H1 (cell line): ENCODE measurements around the gene RASL10A. TPM values are rescaled to one million over a fixed set of nuclear protein-coding genes. Genes with fewer than 3 reads are reported as not detected.

Source experiments
- CTCF ChIA-PET: fragments of 300-600 bp; sonication (Branson Sonifier 250); formaldehyde crosslinking; loops from one replicate; lab custom pipeline; 2021; ENCODE audit not compliant: partially characterized antibody; lab: Charles Lee
- POLR2A ChIA-PET: fragments of 300-600 bp; sonication (Branson Sonifier 250); formaldehyde crosslinking; loops from one replicate; lab custom pipeline; 2021; ENCODE audit warnings: inconsistent platforms; ENCODE audit not compliant: partially characterized antibody; lab: Charles Lee
- DNase-seq, 2 experiments: peaks; one replicate each; pipeline versions ENCODE4 v3.0.0 to v3.0.0-alpha.2; 2010 to 2022; ENCODE audit warnings: low spot score in 2 of 2, low read depth in 1 of 2, mixed read lengths in 1 of 2
- FAIRE-seq: peaks from 2 replicates; lab custom pipeline; 2011; peaks lifted over from hg19 to GRCh38; lab: Jason Lieb, UNC
- H2AFZ ChIP-seq: 2 replicates; pipeline ENCODE4 v1.8.1; 2012; ENCODE audit warnings: low read length, inconsistent platforms
- H2AK5ac ChIP-seq: 2 replicates; pipeline ENCODE4 v1.6.1; 2013; ENCODE audit warnings: low read depth, low read length
- H2BK120ac ChIP-seq: replicated peaks from 2 replicates; pipeline ENCODE3; 2013; ENCODE audit warnings: low read depth, low read length, inconsistent platforms
- H2BK12ac ChIP-seq: 2 replicates; pipeline ENCODE4 v1.6.1; 2013; ENCODE audit warnings: low read depth, low read length
- H2BK15ac ChIP-seq: 2 replicates; pipeline ENCODE4 v1.6.1; 2013; ENCODE audit warnings: low read length
- H2BK20ac ChIP-seq: 2 replicates; pipeline ENCODE4 v1.6.1; 2013; ENCODE audit warnings: low read length
- H2BK5ac ChIP-seq: 2 replicates; pipeline ENCODE4 v1.6.1; 2013; ENCODE audit warnings: low read depth, low read length
- H3K14ac ChIP-seq: 2 replicates; pipeline ENCODE4 v1.6.1; 2013; ENCODE audit warnings: inconsistent platforms; ENCODE audit not compliant: insufficient read length
- H3K18ac ChIP-seq: 2 replicates; pipeline ENCODE4 v1.6.1; 2013; ENCODE audit warnings: low read length; ENCODE audit errors: extremely low read depth
- H3K23ac ChIP-seq: 2 replicates; pipeline ENCODE4 v1.6.1; 2013; ENCODE audit warnings: inconsistent platforms; ENCODE audit not compliant: insufficient read length
- H3K23me2 ChIP-seq: 2 replicates; pipeline ENCODE4 v1.6.1; 2013; ENCODE audit warnings: low read depth, low read length
- H3K27ac ChIP-seq: 2 replicates; pipeline ENCODE4 v1.6.1; 2011; ENCODE audit warnings: low read depth, low read length, inconsistent platforms
- H3K27me3 ChIP-seq, 4 experiments: replicated peaks in 1 of 4; 1 replicate in 1 of 4; 2 replicates in 3 of 4; pipeline versions ENCODE4 v1.6.1 to v1.8.1; 2011 to 2013; ENCODE audit warnings: low read length in 3 of 4, mild to moderate bottlenecking in 3 of 4, inconsistent platforms in 2 of 4, mixed read lengths in 2 of 4, moderate library complexity in 1 of 4; ENCODE audit not compliant: control insufficient read depth in 3 of 4, insufficient read depth in 3 of 4; ENCODE audit errors: extremely low read depth in 1 of 4
- H3K36me3 ChIP-seq, 4 experiments: 2 replicates each; pipeline versions ENCODE4 v1.6.1 to v1.8.1; 2011 to 2013; ENCODE audit warnings: mild to moderate bottlenecking in 4 of 4, low read length in 3 of 4, moderate library complexity in 2 of 4, control low read depth in 1 of 4, inconsistent platforms in 1 of 4; ENCODE audit not compliant: insufficient read depth in 4 of 4, control insufficient read depth in 2 of 4
- H3K4ac ChIP-seq: replicated peaks from 2 replicates; pipeline ENCODE3; 2013; ENCODE audit warnings: low read length, low read depth, mixed read lengths, inconsistent platforms; ENCODE audit not compliant: insufficient read length
- H3K4me1 ChIP-seq, 4 experiments: replicated peaks in 1 of 4; 1 replicate in 1 of 4; 2 replicates in 3 of 4; pipeline versions ENCODE4 v1.6.1 to v1.8.1; 2011 to 2013; ENCODE audit warnings: low read length in 3 of 4, inconsistent platforms in 2 of 4, mixed read lengths in 1 of 4; ENCODE audit not compliant: insufficient read depth in 4 of 4, control insufficient read depth in 3 of 4
- H3K4me2 ChIP-seq, 2 experiments: 2 replicates each; pipeline versions ENCODE4 v1.6.1 to v1.8.1; 2011 to 2013; ENCODE audit warnings: low read depth in 2 of 2, low read length in 2 of 2, control low read depth in 1 of 2, inconsistent platforms in 1 of 2, mild to moderate bottlenecking in 1 of 2; ENCODE audit not compliant: insufficient read depth in 1 of 2
- H3K4me3 ChIP-seq, 4 experiments: fragments of 200-600, 300-600 bp in 1 of 4; sonication (generic), shearing (Covaris generic), sonication (Bioruptor Twin) in 1 of 4; 2 replicates each; pipeline versions ENCODE4 v1.5.1 to v1.8.1; 2011 to 2016; ENCODE audit warnings: low read length in 4 of 4, low read depth in 3 of 4, control low read depth in 2 of 4, inconsistent platforms in 2 of 4, mild to moderate bottlenecking in 2 of 4, mixed read lengths in 1 of 4, moderate library complexity in 1 of 4; ENCODE audit not compliant: insufficient read depth in 2 of 4; ENCODE audit errors: extremely low read depth in 1 of 4
- H3K56ac ChIP-seq: replicated peaks from 2 replicates; pipeline ENCODE3; 2013; ENCODE audit warnings: low read depth, mild to moderate bottlenecking, mixed read lengths, low read length, inconsistent platforms; ENCODE audit not compliant: insufficient read length
- H3K79me1 ChIP-seq: 2 replicates; pipeline ENCODE4 v1.6.1; 2013; ENCODE audit warnings: low read depth, low read length, control low read depth
- H3K79me2 ChIP-seq, 2 experiments: 2 replicates each; pipeline versions ENCODE4 v1.6.1 to v1.8.1; 2012 to 2013; ENCODE audit warnings: low read length in 2 of 2, mild to moderate bottlenecking in 2 of 2, inconsistent platforms in 1 of 2; ENCODE audit not compliant: insufficient read depth in 2 of 2, control insufficient read depth in 1 of 2
- H3K9ac ChIP-seq, 4 experiments: replicated peaks in 1 of 4; 1 replicate in 1 of 4; 2 replicates in 3 of 4; pipeline versions ENCODE4 v1.6.1 to v1.8.1; 2011 to 2013; ENCODE audit warnings: low read depth in 3 of 4, low read length in 3 of 4, control low read depth in 2 of 4, mild to moderate bottlenecking in 2 of 4, moderate library complexity in 2 of 4, inconsistent platforms in 1 of 4; ENCODE audit errors: extremely low read depth in 1 of 4
- H3K9me3 ChIP-seq, 2 experiments: 2 replicates each; pipeline versions ENCODE4 v1.6.1 to v1.8.1; 2012 to 2013; ENCODE audit warnings: mild to moderate bottlenecking in 2 of 2, moderate library complexity in 2 of 2, control low read depth in 1 of 2, inconsistent platforms in 1 of 2, low read depth in 1 of 2, low read length in 1 of 2, mixed read lengths in 1 of 2; ENCODE audit not compliant: insufficient read depth in 2 of 2
- H4K20me1 ChIP-seq, 2 experiments: replicated peaks in 1 of 2; 2 replicates each; pipeline versions ENCODE3 to v1.8.1; 2011 to 2013; ENCODE audit warnings: inconsistent platforms in 2 of 2, low read length in 2 of 2, mild to moderate bottlenecking in 1 of 2; ENCODE audit not compliant: insufficient read depth in 2 of 2, control insufficient read depth in 1 of 2
- H4K5ac ChIP-seq: 2 replicates; pipeline ENCODE4 v1.6.1; 2013; ENCODE audit warnings: low read length, low read depth, mixed read lengths, inconsistent platforms; ENCODE audit not compliant: insufficient read length
- H4K8ac ChIP-seq: 2 replicates; pipeline ENCODE4 v1.8.0; 2013; ENCODE audit warnings: mild to moderate bottlenecking, moderate library complexity, low read length, inconsistent platforms; ENCODE audit not compliant: insufficient read depth; ENCODE audit errors: extremely low read depth
- H4K91ac ChIP-seq: replicated peaks from 2 replicates; pipeline ENCODE3; 2013; ENCODE audit warnings: low read length, mixed read lengths, inconsistent platforms; ENCODE audit not compliant: insufficient read length
- CEBPB ChIP-seq: IDR thresholded peaks from 2 replicates; pipeline ENCODE4 v1.6.1; 2012; ENCODE audit warnings: low read depth, low read length
- CHD2 ChIP-seq: IDR thresholded peaks from 2 replicates; pipeline ENCODE4 v1.6.1; 2012; ENCODE audit warnings: low read length, improper control_type of control experiment
- CTBP2 ChIP-seq: IDR thresholded peaks from 2 replicates; pipeline ENCODE4 v1.7.0; 2011; ENCODE audit warnings: borderline replicate concordance, mild to moderate bottlenecking, moderate library complexity, mixed read lengths, low read length; ENCODE audit not compliant: insufficient read depth, insufficient read length
- HDAC2 ChIP-seq, 2 experiments: fragments of 300-600 bp in 1 of 2; sonication (generic) in 1 of 2; IDR thresholded peaks; 2 replicates each; pipeline ENCODE4 v1.6.1; 2011 to 2012; ENCODE audit warnings: low read depth in 2 of 2, low read length in 2 of 2, mild to moderate bottlenecking in 2 of 2, moderate library complexity in 2 of 2, borderline replicate concordance in 1 of 2, inconsistent platforms in 1 of 2
- JUN ChIP-seq: IDR thresholded peaks from 2 replicates; pipeline ENCODE4 v1.6.1; 2011; ENCODE audit warnings: low read depth, mild to moderate bottlenecking, improper control_type of control experiment, low read length
- KDM1A ChIP-seq: fragments of 200-600, 300-600 bp; sonication (generic); IDR thresholded peaks from 2 replicates; pipeline ENCODE4 v1.7.1; 2016; ENCODE audit warnings: mild to moderate bottlenecking, low read length, borderline replicate concordance
- KDM4A ChIP-seq: IDR thresholded peaks from one replicate; pipeline ENCODE4 v1.7.1; 2012; ENCODE audit warnings: low read depth, mild to moderate bottlenecking, moderate library complexity, low read length, inconsistent platforms; ENCODE audit not compliant: severe bottlenecking
- PHF8 ChIP-seq: fragments of 200-600 bp; sonication (generic); conservative IDR thresholded peaks from 2 replicates; pipeline ENCODE4 v1.7.1; 2012; ENCODE audit warnings: low read depth, mild to moderate bottlenecking, inconsistent platforms, low read length, moderate library complexity
- RBBP5 ChIP-seq: IDR thresholded peaks from 2 replicates; pipeline ENCODE4 v1.7.1; 2012; ENCODE audit warnings: low read depth, mild to moderate bottlenecking, inconsistent platforms, low read length, moderate library complexity, borderline replicate concordance
- RFX5 ChIP-seq: IDR thresholded peaks from 2 replicates; pipeline ENCODE4 v1.6.1; 2011; ENCODE audit warnings: low read depth, low read length, improper control_type of control experiment, borderline replicate concordance
- SIX5 ChIP-seq: IDR thresholded peaks from 2 replicates; pipeline ENCODE4 v1.6.1; 2011; ENCODE audit warnings: mild to moderate bottlenecking, low read depth, low read length
- SRF ChIP-seq: IDR thresholded peaks from 2 replicates; pipeline ENCODE4 v1.6.1; 2011; ENCODE audit warnings: mild to moderate bottlenecking, low read depth, low read length, moderate library complexity
- SUZ12 ChIP-seq: fragments of 200-600 bp; sonication (generic); IDR thresholded peaks from 2 replicates; pipeline ENCODE4 v1.6.1; 2012; ENCODE audit warnings: mild to moderate bottlenecking, inconsistent platforms, low read length, moderate library complexity, mixed read lengths
- WGBS, 2 experiments: shearing (Covaris generic) in 1 of 2; methylation state at CpG; one replicate each; pipeline versions ENCODE4 v1.1.6 to v1.1.7; 2013 to 2015; ENCODE audit warnings: low lambda C conversion rate in 2 of 2, mixed read lengths in 2 of 2, inconsistent platforms in 1 of 2, low coverage in 1 of 2, missing lambda C conversion rate in 1 of 2; ENCODE audit not compliant: insufficient replicate concordance in 2 of 2, insufficient coverage in 1 of 2, insufficient read length in 1 of 2; ENCODE audit errors: extremely low coverage in 1 of 2, missing lambda C conversion rate in 1 of 2; 5-methylcytosine and 5-hydroxymethylcytosine counted together
- polyA plus RNA-seq, 7 experiments: library from polyadenylated mRNA; depleted of rRNA in 3 of 7; stranded (reverse) in 5 of 7; unstranded in 2 of 7; fragments of >200 nt in 5 of 7; fragments of 200-250 nt in 2 of 7; gene quantifications; 1 replicate in 5 of 7; 2 replicates in 1 of 7; 4 replicates in 1 of 7; pipeline versions ENCODE4 v1.2.1 to v1.2.3, GENCODE V29; 2011 to 2013; ENCODE audit warnings: missing spikeins in 2 of 7, mixed read lengths in 2 of 7
- total RNA-seq: library from RNA; stranded (reverse); fragmentation: NEBNext Ultra II Directional; extraction: Animal tissue kit (Norgen Biotek cat#: 25700); gene quantifications from 2 replicates; pipeline ENCODE4 v1.2.1, GENCODE V29; 2021

The RASL10A gene
- total and polyA plus RNA-seq, 2 of the 8 experiments (the other 6 are each of a cell fraction or from before 2014, with no cell fraction given) = 1.1 to 1.5 TPM

DNA sequence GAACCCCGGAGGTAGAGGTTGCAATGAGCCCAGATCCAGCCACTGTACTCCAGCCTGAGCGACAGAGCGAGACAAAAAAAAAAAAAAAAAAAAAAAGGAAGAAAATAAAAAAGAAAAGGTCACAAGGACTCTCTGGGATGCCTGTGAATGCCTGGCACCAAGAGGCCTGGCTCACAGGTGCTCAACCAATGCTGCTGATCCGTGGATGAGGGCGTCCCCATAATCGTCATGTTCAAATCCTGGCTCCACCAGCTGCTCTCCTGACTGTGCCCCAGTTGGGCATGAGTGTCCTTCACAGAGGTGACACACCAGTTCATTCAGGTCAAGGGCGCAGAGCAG lies 9.7 kb downstream of the RASL10A start:
- no peak overlapping the region for H3K56ac ChIP-seq
- H3K9ac ChIP-seq = no peak overlapping the region
- H3K36me3 ChIP-seq = peaks cover 0 to 2% (median under 1%) of the 10 kb centered on the region in 4 experiments; a peak in 1 of 8 replicates
- H2AFZ ChIP-seq = no peak overlapping the region
- H3K4me3 ChIP-seq = peak overlapping the region; percentile 40 to 68 (median 52); a peak in 7 of 8 replicates
- no peaks in the 10 kb centered on the region for H3K79me1 ChIP-seq
- FAIRE-seq (no peak), DNase-seq (no peak)
- 68% methylated on average over 7 of the region's 7 CpGs; no CpG with 5 or more reads in 1 of the 2 experiments for WGBS, 2 experiments
- peaks cover 6% of the 10 kb centered on the region; the same call in 1 of the 2 replicates for H3K23me2 ChIP-seq
- H3K79me2 ChIP-seq = no peaks in the 10 kb centered on the region
- ChIA-PET POLR2A (interaction anchor here (0.8 to 9.1 kb wide), 13 partner anchors 8 to 85 kb away, joined by 3 to 66 read pairs (median 7); partner anchors contain the start of genes EWSR1, RASL10A and RHBDD3), CTCF (interaction anchor here (0.6 to 2.2 kb wide), 6 partner anchors 12 to 218 kb away, joined by 3 to 10 read pairs (median 4); no protein-coding TSS in a partner anchor)
- H4K8ac ChIP-seq = no peak overlapping the region
- peak overlapping the region; percentile 17 for H4K5ac ChIP-seq
- H3K4ac ChIP-seq = peak overlapping the region; percentile 63
- H4K20me1 ChIP-seq = peaks cover 0 to 8% of the 10 kb centered on the region in 2 experiments
- peak overlapping the region; percentile 62 for H2BK120ac ChIP-seq
- no peak overlapping the region for H3K27ac ChIP-seq
- H3K14ac ChIP-seq = no peak overlapping the region
- peak overlapping the region; percentile 83 for H4K91ac ChIP-seq
- H2BK5ac ChIP-seq = peak overlapping the region; percentile 95; the same call in 1 of the 2 replicates
- H3K18ac ChIP-seq = peak overlapping the region; percentile 79
- no peaks in the 10 kb centered on the region for H3K9me3 ChIP-seq
- H3K4me1 ChIP-seq = peaks cover 0 to 10% (median 5%) of the 10 kb centered on the region in 4 experiments; a peak in 5 of 7 replicates
- no peak overlapping the region for H2BK20ac ChIP-seq
- H2BK12ac ChIP-seq = peak overlapping the region; percentile 91; the same call in 1 of the 2 replicates
- peaks cover 0 to 7% (median 0%) of the 10 kb centered on the region in 4 experiments; a peak in 2 of 7 replicates for H3K27me3 ChIP-seq
- H3K4me2 ChIP-seq = peak overlapping the region; percentile 72 to 74
- H2BK15ac ChIP-seq = peak overlapping the region; percentile 93; the same call in 1 of the 2 replicates
- no peak overlapping the region for H3K23ac ChIP-seq
- no peak overlapping the region for H2AK5ac ChIP-seq
- TF ChIP-seq SUZ12 (no peak), JUN (no peak), KDM1A (no peak), RFX5 (no peak), PHF8 (no peak), CEBPB (no peak), CHD2 (no peak), SIX5 (no peak), HDAC2 (IDR thresholded peaks at IDR 0.05; ENCODE audit: borderline replicate concordance in 1 of 2, low read depth in 2 of 2, low read length in 2 of 2) (no peak), KDM4A (no peak), SRF (no peak), RBBP5 (no peak), CTBP2 (no peak)
